GM12878 (cell line): ENCODE results near the gene SESN1.
"Not testable (repeated sequence)": the region's sequence is repeated elsewhere in the genome, so short reads cannot be mapped to it uniquely, and the experiment has no call there.

ENCODE experiments used
- CBFB ChIP-seq: IDR thresholded peaks from 2 replicates; pipeline ENCODE4 v1.6.1; 2016; ENCODE audit warnings: antibody characterized with exemption, low read depth
- EZH2 ChIP-seq: IDR thresholded peaks from 2 replicates; pipeline ENCODE4 v1.6.1; 2012; ENCODE audit warnings: low read depth, mild to moderate bottlenecking, control low read depth, inconsistent platforms, low read length, borderline replicate concordance; ENCODE audit not compliant: control insufficient read depth
- JUND ChIP-seq: IDR thresholded peaks from 2 replicates; pipeline ENCODE4 v1.6.1; 2012; ENCODE audit warnings: low read depth, mild to moderate bottlenecking, low read length, improper control_type of control experiment, moderate library complexity
- NFYA ChIP-seq: IDR thresholded peaks from 2 replicates; pipeline ENCODE4 v1.6.1; 2011; ENCODE audit warnings: low read depth, mild to moderate bottlenecking, low read length, improper control_type of control experiment, borderline replicate concordance
- NKRF ChIP-seq: fragments of 450-650 bp; conservative IDR thresholded peaks from 2 replicates; pipeline ENCODE4 v1.6.1; 2017; ENCODE audit warnings: mild to moderate bottlenecking, moderate library complexity
- NR2C1 ChIP-seq: fragments of 450-650 bp; IDR thresholded peaks from 2 replicates; pipeline ENCODE4 v1.6.1; 2017; ENCODE audit warnings: antibody characterized with exemption, mild to moderate bottlenecking, moderate library complexity
- RFX5 ChIP-seq: IDR thresholded peaks from 2 replicates; pipeline ENCODE4 v1.6.1; 2011; ENCODE audit warnings: low read depth, low read length, improper control_type of control experiment
- SIX5 ChIP-seq: IDR thresholded peaks from 2 replicates; pipeline ENCODE4 v1.6.1; 2011; ENCODE audit warnings: mild to moderate bottlenecking, low read depth, low read length, moderate library complexity; ENCODE audit not compliant: severe bottlenecking
- SREBF1 ChIP-seq: IDR thresholded peaks from 2 replicates; pipeline ENCODE4 v1.6.1; 2012; ENCODE audit warnings: mild to moderate bottlenecking, low read length
- TF ChIP-seq, protein P1 (sequence below), 3 experiments: IDR thresholded peaks in 2 of 3; conservative IDR thresholded peaks in 1 of 3; 2 replicates each; pipeline ENCODE4 v1.5.1; 2011; ENCODE audit warnings: low read depth in 3 of 3, low read length in 3 of 3, mild to moderate bottlenecking in 3 of 3, control low read depth in 2 of 3, moderate library complexity in 2 of 3, inconsistent platforms in 1 of 3, mixed read lengths in 1 of 3; ENCODE audit not compliant: control insufficient read depth in 2 of 3, insufficient read depth in 1 of 3; ENCODE audit errors: extremely low read depth in 1 of 3

- not testable (repeated sequence) for TF ChIP-seq NKRF, NR2C1, RFX5, EZH2, SIX5, CBFB, NFYA, JUND, SREBF1
- TF ChIP-seq, protein P1, sequence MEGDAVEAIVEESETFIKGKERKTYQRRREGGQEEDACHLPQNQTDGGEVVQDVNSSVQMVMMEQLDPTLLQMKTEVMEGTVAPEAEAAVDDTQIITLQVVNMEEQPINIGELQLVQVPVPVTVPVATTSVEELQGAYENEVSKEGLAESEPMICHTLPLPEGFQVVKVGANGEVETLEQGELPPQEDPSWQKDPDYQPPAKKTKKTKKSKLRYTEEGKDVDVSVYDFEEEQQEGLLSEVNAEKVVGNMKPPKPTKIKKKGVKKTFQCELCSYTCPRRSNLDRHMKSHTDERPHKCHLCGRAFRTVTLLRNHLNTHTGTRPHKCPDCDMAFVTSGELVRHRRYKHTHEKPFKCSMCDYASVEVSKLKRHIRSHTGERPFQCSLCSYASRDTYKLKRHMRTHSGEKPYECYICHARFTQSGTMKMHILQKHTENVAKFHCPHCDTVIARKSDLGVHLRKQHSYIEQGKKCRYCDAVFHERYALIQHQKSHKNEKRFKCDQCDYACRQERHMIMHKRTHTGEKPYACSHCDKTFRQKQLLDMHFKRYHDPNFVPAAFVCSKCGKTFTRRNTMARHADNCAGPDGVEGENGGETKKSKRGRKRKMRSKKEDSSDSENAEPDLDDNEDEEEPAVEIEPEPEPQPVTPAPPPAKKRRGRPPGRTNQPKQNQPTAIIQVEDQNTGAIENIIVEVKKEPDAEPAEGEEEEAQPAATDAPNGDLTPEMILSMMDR (IDR thresholded peaks at IDR 0.05 in 2 of 3, conservative IDR thresholded peaks at IDR 0.05 in 1 of 3; ENCODE audit: control insufficient read depth in 2 of 3, extremely low read depth in 1 of 3, insufficient read depth in 1 of 3, low read depth in 3 of 3, low read length in 3 of 3): not testable (repeated sequence)
These were observed 18.0 kb upstream of the SESN1 start for GRCh38 chr6:109112663-109113062.
